MCF 10A (cell line): ENCODE data around the gene ZDHHC23. TPM values are rescaled to one million over a fixed set of nuclear protein-coding genes. Genes with fewer than 3 reads are reported as not detected.

Experiments used
- BruUV-seq: library from RNA; stranded (reverse); fragments of 400-500 nt; replicated peaks from 2 replicates; lab custom pipeline; 2021; lab: Mats Ljungman, UMichigan
- CTCF ChIA-PET: fragments of 300-600 bp; sonication (Branson Sonifier 250); formaldehyde crosslinking; extraction: SDS; loops from one replicate; lab custom pipeline; 2021; ENCODE audit warnings: antibody characterized with exemption, inconsistent platforms; lab: Yijun Ruan, JAX
- POLR2A ChIA-PET: fragments of 300-600, 350-650 bp; sonication (Branson Sonifier 250); formaldehyde crosslinking; extraction: SDS; loops from one replicate; lab custom pipeline; 2020; ENCODE audit warnings: antibody characterized with exemption, inconsistent platforms; lab: Yijun Ruan, JAX
- DNase-seq: peaks from one replicate; pipeline ENCODE4 v3.0.0-alpha.2; 2018; ENCODE audit not compliant: unreplicated experiment
- H3K27ac Mint-ChIP-seq: one replicate; pipeline ENCODE4 v1.8.0; 2022; ENCODE audit warnings: mild to moderate bottlenecking, low read depth, mixed read lengths; ENCODE audit not compliant: unreplicated experiment
- H3K27me3 Mint-ChIP-seq: one replicate; pipeline ENCODE4 v1.8.0; 2022; ENCODE audit warnings: mixed read lengths; ENCODE audit not compliant: insufficient read depth, unreplicated experiment
- H3K36me3 Mint-ChIP-seq: one replicate; pipeline ENCODE4 v1.8.0; 2022; ENCODE audit warnings: mild to moderate bottlenecking, moderate library complexity, mixed read lengths; ENCODE audit not compliant: insufficient read depth, unreplicated experiment
- H3K4me1 Mint-ChIP-seq: one replicate; pipeline ENCODE4 v1.8.0; 2022; ENCODE audit warnings: mixed read lengths; ENCODE audit not compliant: insufficient read depth, unreplicated experiment
- H3K4me3 Mint-ChIP-seq: one replicate; pipeline ENCODE4 v1.8.0; 2022; ENCODE audit warnings: mild to moderate bottlenecking, moderate library complexity, mixed read lengths; ENCODE audit not compliant: unreplicated experiment
- H3K9me3 Mint-ChIP-seq: one replicate; pipeline ENCODE4 v1.8.0; 2022; ENCODE audit warnings: mixed read lengths; ENCODE audit not compliant: unreplicated experiment
- intact Hi-C: fragments of 100-400 bp; cut with micrococcal nuclease; formaldehyde crosslinking; loops from 2 replicates; pipeline ENCODE4 v1.14.1; 2022
- total RNA-seq: library from RNA; stranded (reverse); gene quantifications from 2 replicates; pipeline ENCODE4 v1.2.3, GENCODE V29; 2022
- TF ChIP-seq, protein P1 (sequence below): fragments of 200-600 bp; IDR thresholded peaks from one replicate; pipeline ENCODE4 v1.8.0; 2022; ENCODE audit warnings: antibody characterized with exemption, mild to moderate bottlenecking; ENCODE audit not compliant: unreplicated experiment

The ZDHHC23 gene
- total RNA-seq, 1 experiment from 2014 or later = 7.4 TPM

DNA sequence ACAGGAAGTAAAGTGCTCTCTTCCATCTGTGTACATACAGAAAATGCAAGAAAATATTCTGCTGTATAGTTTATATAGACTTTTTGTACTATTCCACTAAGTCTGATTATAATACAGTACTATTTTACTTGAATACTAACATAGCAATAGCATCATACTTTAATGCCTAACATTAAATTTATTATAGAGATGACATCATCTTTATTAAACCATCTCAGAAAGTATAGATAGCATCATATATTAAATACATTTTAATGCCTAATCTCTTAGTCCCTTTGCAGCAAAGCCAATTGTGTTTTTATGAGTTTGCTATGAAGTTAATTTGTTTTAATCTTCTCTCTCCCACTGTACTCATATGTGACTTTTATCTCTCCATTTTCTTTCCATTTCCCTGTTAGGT, 39.7 kb upstream of the ZDHHC23 start:
- ChIA-PET POLR2A (interaction anchor here (2.3 kb wide), 1 partner anchor 11 kb away, joined by 14 read pairs; no protein-coding TSS in a partner anchor), CTCF (interaction anchor here (0.7 to 12.6 kb wide), 4 partner anchors 9 to 66 kb away, joined by 3 to 313 read pairs (median 4); partner anchors contain the start of gene GRAMD1C)
- no peak overlapping the region for H3K4me3 Mint-ChIP-seq
- H3K4me1 Mint-ChIP-seq = no peaks in the 10 kb centered on the region
- TF ChIP-seq, protein P1, sequence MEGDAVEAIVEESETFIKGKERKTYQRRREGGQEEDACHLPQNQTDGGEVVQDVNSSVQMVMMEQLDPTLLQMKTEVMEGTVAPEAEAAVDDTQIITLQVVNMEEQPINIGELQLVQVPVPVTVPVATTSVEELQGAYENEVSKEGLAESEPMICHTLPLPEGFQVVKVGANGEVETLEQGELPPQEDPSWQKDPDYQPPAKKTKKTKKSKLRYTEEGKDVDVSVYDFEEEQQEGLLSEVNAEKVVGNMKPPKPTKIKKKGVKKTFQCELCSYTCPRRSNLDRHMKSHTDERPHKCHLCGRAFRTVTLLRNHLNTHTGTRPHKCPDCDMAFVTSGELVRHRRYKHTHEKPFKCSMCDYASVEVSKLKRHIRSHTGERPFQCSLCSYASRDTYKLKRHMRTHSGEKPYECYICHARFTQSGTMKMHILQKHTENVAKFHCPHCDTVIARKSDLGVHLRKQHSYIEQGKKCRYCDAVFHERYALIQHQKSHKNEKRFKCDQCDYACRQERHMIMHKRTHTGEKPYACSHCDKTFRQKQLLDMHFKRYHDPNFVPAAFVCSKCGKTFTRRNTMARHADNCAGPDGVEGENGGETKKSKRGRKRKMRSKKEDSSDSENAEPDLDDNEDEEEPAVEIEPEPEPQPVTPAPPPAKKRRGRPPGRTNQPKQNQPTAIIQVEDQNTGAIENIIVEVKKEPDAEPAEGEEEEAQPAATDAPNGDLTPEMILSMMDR = no peak
- H3K27me3 Mint-ChIP-seq = no peaks in the 10 kb centered on the region
- BruUV-seq = no TSS peak
- H3K27ac Mint-ChIP-seq = no peak overlapping the region
- DNase-seq = no peak
- no peaks in the 10 kb centered on the region for H3K9me3 Mint-ChIP-seq
- intact Hi-C loops = no loop called here
- H3K36me3 Mint-ChIP-seq = no peaks in the 10 kb centered on the region

- no peak for DNase-seq
- H3K9me3 Mint-ChIP-seq = no peaks in the 10 kb centered on the region
- ChIA-PET CTCF (interaction anchor here (0.5 to 12.6 kb wide), 2 partner anchors 69 to 623 kb away, joined by 4 to 313 read pairs; partner anchors contain the start of gene GRAMD1C), POLR2A (interaction anchor here (1.0 to 1.3 kb wide), 4 partner anchors 14 to 166 kb away, joined by 3 to 7 read pairs (median 4); partner anchors contain the start of gene NAA50)
- H3K27ac Mint-ChIP-seq = no peak overlapping the region
- no peaks in the 10 kb centered on the region for H3K36me3 Mint-ChIP-seq
- no peaks in the 10 kb centered on the region for H3K4me1 Mint-ChIP-seq
- no TSS peak for BruUV-seq
- H3K27me3 Mint-ChIP-seq = no peaks in the 10 kb centered on the region
- TF ChIP-seq, protein P1 = no peak
- H3K4me3 Mint-ChIP-seq = no peak overlapping the region
- intact Hi-C loops = loop anchor here (10.0 kb wide), 1 partner anchor 286 kb away; no protein-coding TSS in a partner anchor
Measured at GRCh38 chr3:113910966-113911365, 36.8 kb upstream of the ZDHHC23 start.

DNA sequence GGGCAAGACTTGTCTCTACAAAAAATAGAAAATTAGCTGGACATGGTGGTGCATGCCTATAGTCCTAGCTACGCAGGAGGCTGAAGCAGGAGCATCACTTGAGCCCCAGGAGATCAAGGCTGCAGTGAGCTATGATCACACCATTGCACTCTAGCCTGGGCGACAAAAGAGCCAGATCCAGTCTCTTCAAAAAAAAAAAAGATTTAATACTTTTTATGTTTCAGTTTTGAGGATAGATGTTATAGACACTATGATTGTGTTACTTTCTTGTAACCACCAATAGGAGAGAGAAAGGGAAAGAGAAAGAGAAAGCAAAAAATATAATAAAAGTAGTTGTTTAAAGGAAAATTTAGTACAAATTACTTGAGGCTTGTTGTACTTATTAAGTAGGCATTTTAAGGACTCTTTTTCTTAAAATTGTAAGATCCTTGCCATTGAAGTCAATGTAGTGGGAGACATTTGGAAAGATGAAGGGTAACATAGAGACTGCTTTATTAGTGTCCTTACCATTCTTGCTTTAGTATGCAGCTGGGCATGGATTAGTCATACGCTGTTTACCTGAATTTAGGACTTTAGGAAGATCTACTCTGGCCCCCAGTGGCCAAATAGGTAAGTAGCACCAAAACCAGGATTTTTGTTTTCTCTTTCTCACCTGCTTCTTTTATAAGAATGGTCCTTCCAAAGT, 35.1 kb upstream of the ZDHHC23 start:
- H3K9me3 Mint-ChIP-seq = no peaks in the 10 kb centered on the region
- H3K36me3 Mint-ChIP-seq = no peaks in the 10 kb centered on the region
- TF ChIP-seq, protein P1 = peak; percentile 63
- H3K27me3 Mint-ChIP-seq = no peaks in the 10 kb centered on the region
- ChIA-PET CTCF (interaction anchor here (0.6 to 12.6 kb wide), 16 partner anchors 10 to 196 kb away, joined by 3 to 313 read pairs (median 4); partner anchors contain the start of genes ATP6V1A and GRAMD1C), POLR2A (interaction anchor here (0.6 to 1.6 kb wide), 7 partner anchors 11 to 397 kb away, joined by 3 to 10 read pairs (median 3); no protein-coding TSS in a partner anchor)
- BruUV-seq = no TSS peak
- no peak overlapping the region for H3K27ac Mint-ChIP-seq
- intact Hi-C loops = loop anchor here (1.0 to 10.0 kb wide), 4 partner anchors 68 to 288 kb away; partner anchors contain the start of gene GRAMD1C
- H3K4me1 Mint-ChIP-seq = no peaks in the 10 kb centered on the region
- H3K4me3 Mint-ChIP-seq = no peak overlapping the region
- DNase-seq = peak; percentile 82

DNA sequence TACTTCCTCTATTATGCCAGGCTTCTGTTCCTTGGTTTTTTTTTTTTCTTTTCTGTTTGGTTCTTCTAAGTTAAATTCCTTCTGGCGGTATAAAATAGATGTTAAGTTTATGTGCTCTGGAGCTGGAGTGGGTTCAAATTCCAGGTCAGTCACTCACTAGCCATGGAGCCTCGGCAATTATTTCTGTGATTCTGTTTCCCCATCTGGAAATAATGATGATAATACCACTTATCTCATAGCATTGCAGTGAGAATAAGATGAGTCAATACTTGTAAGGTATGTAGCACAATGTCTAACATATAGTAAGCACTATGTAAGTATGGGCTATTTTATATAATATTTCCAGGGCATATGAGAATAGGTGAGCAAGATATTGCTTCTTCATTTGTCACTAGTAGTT, 33.2 kb upstream of the ZDHHC23 start:
- no peak for DNase-seq
- ChIA-PET CTCF (interaction anchor here (0.7 to 12.6 kb wide), 11 partner anchors 8 to 1472 kb away, joined by 3 to 313 read pairs (median 7); partner anchors contain the start of gene GRAMD1C), POLR2A (interaction anchor here (0.6 kb wide), 1 partner anchor 203 kb away, joined by 3 read pairs; no protein-coding TSS in a partner anchor)
- intact Hi-C loops = loop anchor here (10.0 kb wide), 1 partner anchor 290 kb away; no protein-coding TSS in a partner anchor
- Mint-ChIP-seq H3K4me1 (no peaks in the 10 kb centered on the region), H3K36me3 (no peaks in the 10 kb centered on the region), H3K9me3 (no peaks in the 10 kb centered on the region), H3K27ac (no peak overlapping the region), H3K27me3 (no peaks in the 10 kb centered on the region), H3K4me3 (no peak overlapping the region)
- BruUV-seq = no TSS peak
- TF ChIP-seq, protein P1 = no peak
